COR-L47 (cell line): Measurements from ENCODE around the gene SLC22A31.

Source experiments
- DNase-seq: peaks from one replicate; lab custom pipeline; 2025; lab: John Stamatoyannopoulos, UW

Gene SLC22A31

DNA sequence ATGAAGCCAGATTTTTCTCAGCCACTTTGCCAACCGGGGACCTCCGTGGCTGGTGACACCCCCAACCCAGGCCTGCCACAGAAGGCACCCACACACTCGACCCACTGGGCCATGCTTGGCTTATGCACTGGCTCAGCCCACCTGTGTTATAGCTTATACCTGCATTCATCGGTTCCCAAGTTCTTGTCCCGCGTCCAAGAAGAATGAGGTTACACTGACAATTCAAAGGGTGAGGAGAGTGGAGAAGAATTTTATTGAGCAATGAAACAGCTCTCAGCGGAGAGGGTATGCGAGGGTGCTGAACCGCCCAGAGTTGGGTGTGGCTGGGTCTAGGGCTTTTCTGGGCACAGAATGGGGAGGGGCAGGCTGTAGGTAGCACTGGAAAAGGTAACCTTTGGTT lies 51.0 kb downstream of the SLC22A31 start:
- DNase-seq, result no peak

GRCh38 chr16:89147085-89147817 lies 53.1 kb downstream of the SLC22A31 start:
- DNase-seq, result no peak

DNA sequence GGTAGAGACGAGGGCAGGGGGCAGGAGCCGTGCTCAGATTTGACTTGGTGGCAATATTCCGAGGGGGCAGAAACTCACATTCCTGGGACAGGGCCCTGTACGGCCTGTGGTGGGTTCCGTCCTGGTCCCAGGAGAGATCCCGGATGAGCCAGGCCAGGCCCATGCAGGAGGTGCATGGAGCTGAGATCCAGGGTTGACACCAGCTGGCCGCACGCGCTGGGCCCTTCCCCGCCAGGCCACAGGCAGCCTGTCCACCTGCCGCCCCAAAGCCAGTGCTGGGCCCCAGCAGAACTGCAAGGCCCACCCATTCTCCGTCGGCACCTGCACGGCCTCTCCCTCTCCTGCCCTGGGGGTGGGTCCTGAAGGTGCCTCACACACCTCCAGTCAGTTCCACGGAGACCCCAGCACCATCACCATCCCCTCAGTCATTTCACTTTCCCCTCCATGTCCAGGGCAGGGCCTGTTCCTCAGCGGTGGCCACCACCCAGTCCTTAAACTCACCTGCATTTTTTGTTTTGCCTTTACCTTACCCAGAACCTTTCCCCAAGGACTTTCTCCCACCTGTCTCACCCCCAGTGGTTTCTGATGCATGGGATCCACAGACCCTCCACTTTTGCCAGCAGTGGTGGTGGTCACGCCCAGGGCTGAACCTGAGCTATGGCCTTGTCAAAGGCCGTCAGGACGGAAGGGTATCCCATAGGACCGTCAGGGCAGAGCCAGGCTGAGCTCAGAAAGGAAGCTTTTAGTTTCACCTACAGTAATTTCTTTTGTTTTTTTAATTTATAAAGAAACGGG lies 53.9 kb downstream of the SLC22A31 start:
- no peak for DNase-seq
